Cortex of kidney (tissue), 1 donor: ENCODE data around the gene SDF4.
"Not testable (repeated sequence)": the region's sequence is repeated elsewhere in the genome, so short reads cannot be mapped to it uniquely, and the experiment has no call there.

Experiments
- DNase-seq: peaks from one replicate; lab custom pipeline; 2025; lab: John Stamatoyannopoulos, UW

SDF4 gene

GRCh38 chr1:1259540-1259939 is 27.7 kb upstream of the SDF4 start:
- DNase-seq: no peak

DNA sequence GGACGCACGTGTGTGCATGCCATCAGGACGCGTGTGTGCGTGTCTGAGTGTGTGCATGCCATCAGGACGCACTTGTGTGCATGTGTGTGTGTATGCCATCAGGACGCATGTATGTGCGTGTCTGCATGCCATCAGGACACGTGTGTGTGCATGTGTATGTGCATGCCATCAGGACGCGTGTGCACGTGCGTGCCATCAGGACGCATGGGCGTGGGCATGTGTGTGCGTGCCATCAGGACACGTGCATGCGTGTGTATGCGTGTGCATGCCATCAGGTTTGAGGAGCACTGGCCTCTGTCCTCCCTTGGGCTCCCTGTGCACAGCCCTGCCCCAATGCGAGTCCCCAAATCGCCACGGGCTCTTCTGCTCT is 27.3 kb upstream of the SDF4 start:
- DNase-seq: no peak

DNA sequence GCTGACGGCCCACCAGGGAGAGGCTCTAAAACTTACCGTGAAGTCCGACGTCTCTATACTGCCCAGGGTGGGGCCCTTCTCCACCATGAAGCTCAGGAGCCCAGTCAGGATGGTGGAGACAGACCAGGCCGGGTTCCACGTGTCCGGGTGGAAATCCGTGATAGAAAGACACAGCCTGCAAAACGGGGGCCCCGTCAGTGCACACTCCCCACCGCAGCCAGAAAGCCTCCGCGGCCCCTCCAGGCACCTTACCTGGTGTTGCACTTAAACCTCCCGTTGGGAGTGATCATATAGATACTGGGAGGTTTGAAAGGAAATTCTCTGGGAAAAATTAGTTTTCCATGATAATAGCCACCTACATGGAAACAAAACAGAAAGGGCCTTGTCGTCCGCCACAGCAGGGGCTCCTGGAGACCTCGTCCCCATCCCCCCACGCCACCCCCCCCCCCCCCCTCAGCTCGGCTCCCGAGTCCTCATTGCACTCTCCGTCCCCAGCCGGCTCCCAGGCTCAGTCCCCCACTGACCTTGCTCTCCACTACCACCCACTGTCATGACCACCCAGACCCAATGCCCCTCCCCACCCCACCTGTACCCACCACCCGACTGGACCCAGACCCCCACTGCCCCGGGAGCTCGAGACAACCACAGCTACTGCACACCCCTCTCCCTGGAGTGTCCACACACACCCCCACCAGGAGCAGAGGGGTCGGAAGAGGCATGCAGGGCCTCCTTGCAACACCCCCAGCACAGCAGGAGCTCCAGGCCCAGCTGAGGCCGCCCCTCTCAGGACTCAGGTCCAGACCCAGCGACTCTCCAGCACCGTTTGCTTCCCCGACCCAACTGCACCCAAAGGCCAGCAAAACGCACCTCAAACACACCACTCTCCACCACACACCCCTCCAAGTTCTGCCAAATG is 25.4 kb upstream of the SDF4 start:
- DNase-seq: no peak

- DNase-seq: no peak
These were observed 23.8 kb upstream of the SDF4 start for GRCh38 chr1:1255611-1256010.

GRCh38 chr1:1255078-1255477 is 23.3 kb upstream of the SDF4 start:
- no peak for DNase-seq

- DNase-seq: no peak
These were observed 22.8 kb upstream of the SDF4 start for GRCh38 chr1:1254667-1254998.

DNA sequence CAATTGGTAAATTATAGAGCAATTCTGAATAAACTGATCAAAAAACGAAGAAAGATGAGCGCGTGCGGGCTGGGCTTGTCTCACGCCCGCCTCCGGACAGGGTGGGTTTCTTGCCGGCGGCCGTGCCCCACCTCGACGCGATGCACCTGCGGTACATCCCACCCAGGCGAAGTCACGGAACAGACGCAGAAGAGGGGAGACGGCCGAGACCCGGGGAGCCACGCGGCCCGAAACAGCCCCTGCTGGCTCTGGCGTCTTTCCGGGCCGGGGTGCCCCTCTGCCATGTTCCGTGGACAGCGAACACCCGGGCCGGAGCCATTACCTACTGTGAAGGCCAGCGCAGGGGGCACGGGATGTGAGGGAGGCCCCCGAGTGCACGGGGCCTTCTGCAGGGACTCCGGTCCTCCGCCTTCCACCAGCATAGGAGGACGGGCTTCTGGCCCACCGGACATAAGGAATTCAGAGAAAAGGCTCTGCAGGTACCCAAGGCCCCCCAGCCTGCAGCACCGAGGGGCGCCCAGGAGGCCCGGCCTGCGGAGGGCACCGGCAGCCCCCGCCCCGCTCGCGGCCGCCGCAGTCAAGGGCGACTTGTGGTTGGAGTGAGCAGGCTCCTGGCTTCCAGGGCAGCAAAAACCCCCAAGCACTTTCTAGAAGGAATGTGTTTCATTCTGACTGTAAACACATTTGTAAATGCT is 22.3 kb upstream of the SDF4 start:
- DNase-seq: no peak

DNA sequence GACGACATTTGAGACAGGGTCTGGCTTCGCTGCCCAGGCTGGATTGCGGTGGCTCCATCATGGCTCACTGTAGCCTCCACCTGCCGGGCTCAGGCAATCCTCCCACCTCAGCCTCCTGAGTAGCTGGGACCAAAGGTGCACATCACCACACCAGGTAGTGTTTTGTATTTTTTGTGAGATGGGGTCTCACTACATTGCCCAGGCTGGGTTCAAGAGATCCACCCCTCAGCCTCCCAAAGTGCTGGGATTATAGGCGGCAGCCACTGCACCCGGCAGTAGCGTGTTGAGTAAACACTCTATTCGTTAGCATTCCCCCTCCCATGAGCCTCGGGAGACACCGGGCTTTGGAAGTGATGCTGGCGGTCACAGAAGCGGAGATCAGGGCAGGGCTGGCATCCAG is 21.5 kb upstream of the SDF4 start:
- no peak for DNase-seq

GRCh38 chr1:1250786-1251284 is 19.0 kb upstream of the SDF4 start:
- DNase-seq: no peak

GRCh38 chr1:1248009-1248913 is 16.5 kb upstream of the SDF4 start:
- not testable (repeated sequence) for DNase-seq

DNA sequence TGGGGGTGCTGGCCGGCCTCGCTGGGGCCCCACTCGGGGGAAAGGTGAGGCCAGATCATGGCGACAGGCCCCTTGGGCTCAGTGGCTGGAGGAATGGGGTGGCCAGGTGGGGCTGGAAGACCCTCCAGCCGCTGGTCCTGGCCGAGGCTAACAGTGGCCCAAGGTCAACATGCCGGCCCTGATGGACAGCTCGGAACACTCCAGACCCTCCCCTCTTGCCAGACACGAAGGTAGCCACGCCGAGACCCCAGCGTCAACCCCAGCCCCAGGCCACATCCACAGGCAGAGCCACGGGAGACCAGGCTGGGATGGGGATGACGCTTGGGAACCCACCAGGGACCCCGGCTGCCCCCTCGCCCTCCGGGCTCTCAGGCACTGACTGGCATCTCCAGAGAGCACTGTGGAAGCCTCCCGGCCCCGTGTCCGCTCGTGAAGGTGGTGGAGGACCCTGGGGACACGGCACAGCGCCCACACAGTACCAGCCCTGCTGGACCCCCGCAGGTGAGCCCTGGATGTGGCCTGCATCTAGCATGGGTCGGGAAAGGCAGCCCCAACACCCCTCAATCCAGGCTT is 15.6 kb upstream of the SDF4 start:
- no peak for DNase-seq

GRCh38 chr1:1246577-1247340 is 15.0 kb upstream of the SDF4 start, which contains the start of gene C1QTNF12:
Gene C1QTNF12, minus strand, starts transcription at chr1:1246722. Its CDS starts 32 bp downstream, at chr1:1246690.
- no peak for DNase-seq

- DNase-seq: no peak
These were observed 14.2 kb upstream of the SDF4 start for GRCh38 chr1:1245817-1246576.

- DNase-seq: no peak
These were observed 13.5 kb upstream of the SDF4 start for GRCh38 chr1:1245178-1245816.

DNA sequence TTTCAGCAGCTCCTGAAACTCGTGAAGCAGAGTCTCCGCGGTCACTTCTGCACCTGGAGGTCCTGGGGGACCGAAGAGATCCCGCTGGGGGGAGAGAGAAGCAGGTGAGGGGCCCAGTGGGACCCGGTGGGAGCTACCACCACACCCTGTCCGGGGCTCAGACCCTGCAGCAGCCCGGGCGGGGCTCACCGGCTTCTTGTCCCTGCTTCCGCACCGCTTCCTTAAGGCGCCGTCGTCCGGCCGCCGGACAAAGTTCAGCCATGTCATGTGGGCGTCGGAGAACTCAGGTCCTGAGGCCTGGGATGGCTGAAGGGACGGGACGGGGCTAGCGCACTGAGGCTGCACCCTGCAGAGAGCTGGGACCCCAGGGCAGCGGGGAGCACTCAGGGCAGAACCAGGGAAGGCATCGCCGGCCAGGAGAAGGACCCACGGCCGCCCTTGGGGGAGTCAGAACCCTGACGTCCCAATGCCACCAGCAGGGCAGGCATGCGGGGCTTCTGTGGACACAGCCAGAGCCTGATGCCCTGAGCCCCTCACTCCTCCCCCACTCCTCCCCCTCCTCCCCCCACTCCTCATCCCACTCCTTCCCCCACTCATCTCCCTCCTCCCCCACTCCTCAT is 12.5 kb upstream of the SDF4 start:
- no peak for DNase-seq

GRCh38 chr1:1243807-1244191 is 12.0 kb upstream of the SDF4 start:
- DNase-seq: no peak

DNA sequence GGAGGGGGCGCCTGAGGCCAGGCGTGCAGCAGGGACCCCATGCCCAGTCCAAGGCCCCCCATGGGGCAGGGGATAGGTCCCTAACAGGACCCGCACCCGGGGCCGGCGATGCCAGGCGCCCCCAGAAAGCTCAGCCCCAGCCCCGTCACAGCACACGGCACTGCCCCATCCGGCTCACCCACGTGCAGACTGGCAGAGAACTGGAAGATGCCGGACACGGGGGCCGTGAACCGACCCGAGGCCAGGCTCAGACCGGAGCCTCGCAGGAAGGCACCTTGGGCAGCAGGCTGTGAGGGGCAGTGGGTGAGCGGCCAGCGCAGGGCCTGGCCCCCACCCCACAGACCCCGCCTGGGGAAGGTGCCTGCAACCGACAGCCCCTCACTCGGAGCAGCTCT is 11.5 kb upstream of the SDF4 start:
- DNase-seq: no peak

GRCh38 chr1:1242461-1243265 is 10.9 kb upstream of the SDF4 start:
- no peak for DNase-seq
